Dedifferentiated amniotic fluid mesenchymal stem cell (primary cell): ENCODE measurements around the gene CMPK2.

Source experiments
- DNase-seq: peaks from one replicate; pipeline ENCODE4 v3.0.0-alpha.2; 2016; ENCODE audit errors: extremely low spot score

Gene CMPK2

GRCh38 chr2:6810961-6811360, 54.7 kb downstream of the CMPK2 start:
- DNase-seq = no peak

- no peak for DNase-seq
These were observed 57.3 kb downstream of the CMPK2 start for GRCh38 chr2:6808426-6808825.

GRCh38 chr2:6806604-6807003, 59.1 kb downstream of the CMPK2 start:
- no peak for DNase-seq

GRCh38 chr2:6800553-6800952, 65.2 kb downstream of the CMPK2 start:
- no peak for DNase-seq
